Neural cell (in vitro differentiated cells): ENCODE data around the gene RIMS1.

Experiments used
- EZH2 ChIP-seq: fragments of 200-600, 300-800 bp; shearing (Covaris generic), sonication (generic); IDR thresholded peaks from 2 replicates; pipeline ENCODE4 v1.6.1; 2014; ENCODE audit warnings: antibody characterized with exemption, low read length, borderline replicate concordance, mild to moderate bottlenecking; ENCODE audit not compliant: insufficient read depth, poor library complexity, severe bottlenecking
- MXI1 ChIP-seq: fragments of 450-650 bp; conservative IDR thresholded peaks from 2 replicates; pipeline ENCODE4 v1.6.1; 2014; ENCODE audit warnings: antibody characterized with exemption, mild to moderate bottlenecking; ENCODE audit not compliant: poor library complexity, severe bottlenecking
- POLR2AphosphoS5 ChIP-seq: IDR thresholded peaks from 2 replicates; pipeline ENCODE4 v1.6.1; 2012
- TAF1 ChIP-seq: IDR thresholded peaks from 2 replicates; pipeline ENCODE4 v1.6.1; 2012; ENCODE audit warnings: low read depth
- TF ChIP-seq, protein P1 (sequence below): fragments of 450-650 bp; IDR thresholded peaks from 2 replicates; pipeline ENCODE4 v1.5.1; 2014; ENCODE audit warnings: antibody characterized with exemption, mild to moderate bottlenecking, moderate library complexity; ENCODE audit not compliant: poor library complexity, severe bottlenecking

DNA sequence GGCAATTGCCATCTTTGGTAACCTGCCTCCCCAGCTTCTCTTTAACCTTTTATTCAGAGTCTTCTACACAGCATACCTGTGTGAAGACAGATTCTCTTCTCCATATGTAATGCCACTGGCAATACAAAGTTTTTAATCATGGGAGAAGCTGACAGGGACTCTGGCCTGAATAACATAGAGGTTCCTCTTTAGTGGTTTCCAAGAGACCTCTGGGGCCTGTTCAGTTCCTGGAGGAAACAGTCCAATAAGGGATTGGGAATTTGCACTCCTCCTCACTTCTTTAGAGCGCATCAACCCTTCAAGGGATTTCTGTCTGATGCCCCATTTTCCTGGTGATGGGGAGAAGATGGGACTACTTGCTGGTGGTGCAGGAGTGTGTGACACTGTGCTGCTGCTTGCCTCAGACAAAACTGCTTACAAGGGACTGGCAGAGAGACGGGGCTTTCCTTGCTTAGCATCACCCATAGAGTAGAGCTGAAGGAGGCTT, 1.4 kb downstream of the RIMS1 start:
- TF ChIP-seq POLR2AphosphoS5: no peak
- TF ChIP-seq, protein P1, sequence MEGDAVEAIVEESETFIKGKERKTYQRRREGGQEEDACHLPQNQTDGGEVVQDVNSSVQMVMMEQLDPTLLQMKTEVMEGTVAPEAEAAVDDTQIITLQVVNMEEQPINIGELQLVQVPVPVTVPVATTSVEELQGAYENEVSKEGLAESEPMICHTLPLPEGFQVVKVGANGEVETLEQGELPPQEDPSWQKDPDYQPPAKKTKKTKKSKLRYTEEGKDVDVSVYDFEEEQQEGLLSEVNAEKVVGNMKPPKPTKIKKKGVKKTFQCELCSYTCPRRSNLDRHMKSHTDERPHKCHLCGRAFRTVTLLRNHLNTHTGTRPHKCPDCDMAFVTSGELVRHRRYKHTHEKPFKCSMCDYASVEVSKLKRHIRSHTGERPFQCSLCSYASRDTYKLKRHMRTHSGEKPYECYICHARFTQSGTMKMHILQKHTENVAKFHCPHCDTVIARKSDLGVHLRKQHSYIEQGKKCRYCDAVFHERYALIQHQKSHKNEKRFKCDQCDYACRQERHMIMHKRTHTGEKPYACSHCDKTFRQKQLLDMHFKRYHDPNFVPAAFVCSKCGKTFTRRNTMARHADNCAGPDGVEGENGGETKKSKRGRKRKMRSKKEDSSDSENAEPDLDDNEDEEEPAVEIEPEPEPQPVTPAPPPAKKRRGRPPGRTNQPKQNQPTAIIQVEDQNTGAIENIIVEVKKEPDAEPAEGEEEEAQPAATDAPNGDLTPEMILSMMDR: no peak
- no peak for TF ChIP-seq EZH2
- TF ChIP-seq TAF1: no peak
- no peak for TF ChIP-seq MXI1
